Lung (tissue), 16 donors: ENCODE results near the gene PLEK. TPM values are rescaled to one million over a fixed set of nuclear protein-coding genes. Genes with fewer than 3 reads are reported as not detected.
A peak's percentile ranks its signal among the peaks of the same experiment; 100 is the strongest.

ENCODE experiments used
- ATAC-seq: fragments of 200-7000 bp; cut with Tn5 transposase; one replicate; pipeline ENCODE4 v1.9.1; 2020; ENCODE audit warnings: moderate number of reproducible peaks; ENCODE audit not compliant: insufficient read depth, low FRiP score
- DNase-seq, 3 donors: peaks; one replicate each; pipeline ENCODE4 v3.0.0-alpha.2; 2013 to 2017
- H3K27ac ChIP-seq, 2 donors: one replicate each; pipeline ENCODE4 v1.5.1; 2013; ENCODE audit warnings: mild to moderate bottlenecking in 2 of 2, moderate library complexity in 2 of 2, control low read depth in 1 of 2, inconsistent platforms in 1 of 2, low read depth in 1 of 2, low read length in 1 of 2
- H3K27me3 ChIP-seq, 3 donors: one replicate each; pipeline ENCODE4 v1.5.1; 2013; ENCODE audit warnings: low read length in 2 of 3; ENCODE audit not compliant: control insufficient read depth in 3 of 3, insufficient read depth in 3 of 3
- H3K36me3 ChIP-seq, 4 donors: one replicate each; pipeline ENCODE4 v1.5.1; 2013; ENCODE audit warnings: low read length in 4 of 4, mild to moderate bottlenecking in 1 of 4, moderate library complexity in 1 of 4; ENCODE audit not compliant: control insufficient read depth in 4 of 4, insufficient read depth in 4 of 4
- H3K4me1 ChIP-seq, 5 donors: one replicate each; pipeline ENCODE4 v1.5.1; 2013; ENCODE audit warnings: low read length in 5 of 5, mild to moderate bottlenecking in 2 of 5, moderate library complexity in 1 of 5; ENCODE audit not compliant: control insufficient read depth in 5 of 5, insufficient read depth in 5 of 5
- H3K4me3 ChIP-seq: one replicate; pipeline ENCODE4 v1.5.1; 2013; ENCODE audit warnings: mild to moderate bottlenecking, control low read depth, moderate library complexity
- H3K9ac ChIP-seq, 2 donors: one replicate each; pipeline ENCODE4 v1.5.1; 2013; ENCODE audit warnings: low read length in 2 of 2, control low read depth in 1 of 2; ENCODE audit not compliant: insufficient read depth in 1 of 2
- H3K9me3 ChIP-seq, 4 donors: one replicate each; pipeline ENCODE4 v1.5.1; 2013; ENCODE audit warnings: low read length in 3 of 4, mild to moderate bottlenecking in 1 of 4, moderate library complexity in 1 of 4; ENCODE audit not compliant: control insufficient read depth in 4 of 4, insufficient read depth in 3 of 4
- WGBS, 2 donors: extraction: QIAGEN DNeasy Blood & Tissue Kit; methylation state at CpG; one replicate each; pipeline ENCODE4 v1.1.7; 2013; 5-methylcytosine and 5-hydroxymethylcytosine counted together
- long read RNA-seq, 5 donors: transcript quantifications; one replicate each; lab custom pipeline, GENCODE V29; 2026
- polyA plus RNA-seq, 2 donors: library from polyadenylated mRNA; stranded (reverse); fragments of 200-250 nt; gene quantifications; one replicate each; pipeline ENCODE4 v1.2.1, GENCODE V29; 2013
- total RNA-seq, 2 donors: library from RNA; depleted of rRNA in 1 of 2; stranded (reverse); fragments of >200 nt in 1 of 2; gene quantifications; one replicate each; pipeline ENCODE4 v1.2.1, GENCODE V29; 2014 to 2021
- TF ChIP-seq, protein P1 (sequence below): IDR thresholded peaks from 2 replicates; pipeline ENCODE4 v1.5.1; 2012; ENCODE audit warnings: mild to moderate bottlenecking; ENCODE audit errors: control extremely low read depth, extremely low read depth
- donor health status: control.
- donor health status: control.
- donor health status: Bipolar disorder and iron deficiency.
- donor health status: healthy.
- donor health status: DM: yes; HTN: yes; CAD: no.

PLEK gene, protein sequence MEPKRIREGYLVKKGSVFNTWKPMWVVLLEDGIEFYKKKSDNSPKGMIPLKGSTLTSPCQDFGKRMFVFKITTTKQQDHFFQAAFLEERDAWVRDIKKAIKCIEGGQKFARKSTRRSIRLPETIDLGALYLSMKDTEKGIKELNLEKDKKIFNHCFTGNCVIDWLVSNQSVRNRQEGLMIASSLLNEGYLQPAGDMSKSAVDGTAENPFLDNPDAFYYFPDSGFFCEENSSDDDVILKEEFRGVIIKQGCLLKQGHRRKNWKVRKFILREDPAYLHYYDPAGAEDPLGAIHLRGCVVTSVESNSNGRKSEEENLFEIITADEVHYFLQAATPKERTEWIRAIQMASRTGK
- total RNA-seq (10 to 100 TPM; 25.9 to 29.0 TPM), polyA plus RNA-seq (100 to 1,000 TPM in 1 of 2 donors, 1 to 10 TPM in 1; 8.2 to 181 TPM)
- long read RNA-seq, donor 1, partial matches to known transcripts = 0 of 2 reads
- long read RNA-seq, donor 1, other reads (novel, unspliced or antisense) = 0 of 2 reads
- long read RNA-seq, donor 2, partial matches to known transcripts = 0 of 1 reads
- long read RNA-seq, donor 2, other reads (novel, unspliced or antisense) = 0 of 1 reads
- long read RNA-seq, donor 3 = 0 reads
- long read RNA-seq, donor 4, partial matches to known transcripts = 0 of 1 reads
- long read RNA-seq, donor 4, other reads (novel, unspliced or antisense) = 0 of 1 reads
- long read RNA-seq, donor 5, partial matches to known transcripts = 0 of 2 reads
- long read RNA-seq, donor 5, other reads (novel, unspliced or antisense) = 0 of 2 reads

DNA sequence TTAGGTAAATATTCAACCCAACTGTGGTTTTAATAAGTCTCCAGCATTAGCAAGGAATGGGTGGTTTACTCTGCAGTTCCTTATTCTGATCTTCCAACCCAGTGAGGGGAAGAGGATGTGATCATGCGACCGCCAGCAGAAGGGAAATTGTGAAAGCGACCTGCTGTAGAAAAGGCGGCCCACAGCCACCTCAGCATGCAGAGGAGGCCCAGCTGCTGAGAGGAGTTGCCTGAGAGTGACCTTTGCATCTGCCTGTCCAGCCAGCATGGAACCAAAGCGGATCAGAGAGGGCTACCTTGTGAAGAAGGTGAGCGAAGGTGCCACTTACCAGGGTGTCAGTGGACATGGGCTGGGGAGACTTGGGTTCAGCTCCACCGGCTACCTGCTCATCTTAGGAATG, at the start of gene PLEK:
TSS of gene PLEK (plus strand) at position 196 of the 400 bp plus-strand sequence. CDS start at position 266, 70 bp downstream.
- Histone ChIP-seq H3K9me3 (peaks cover 0 to 2% (median 0%) of the 10 kb centered on the region in 4 donors), H3K4me1 (no peaks in the 10 kb centered on the region), H3K27me3 (no peaks in the 10 kb centered on the region), H3K27ac (peak within 1 kb of the TSS in 1 of 2 donors; percentile 76), H3K4me3 (no peak within 1 kb of the TSS), H3K36me3 (no peaks in the 10 kb centered on the region), H3K9ac (no peak within 1 kb of the TSS)
- peak in 1 of 3 donors; percentile 17 for DNase-seq
- WGBS, 2 donors = 31 to 64% methylated on average over 7 of the region's 7 CpGs
- TF ChIP-seq, protein P1, sequence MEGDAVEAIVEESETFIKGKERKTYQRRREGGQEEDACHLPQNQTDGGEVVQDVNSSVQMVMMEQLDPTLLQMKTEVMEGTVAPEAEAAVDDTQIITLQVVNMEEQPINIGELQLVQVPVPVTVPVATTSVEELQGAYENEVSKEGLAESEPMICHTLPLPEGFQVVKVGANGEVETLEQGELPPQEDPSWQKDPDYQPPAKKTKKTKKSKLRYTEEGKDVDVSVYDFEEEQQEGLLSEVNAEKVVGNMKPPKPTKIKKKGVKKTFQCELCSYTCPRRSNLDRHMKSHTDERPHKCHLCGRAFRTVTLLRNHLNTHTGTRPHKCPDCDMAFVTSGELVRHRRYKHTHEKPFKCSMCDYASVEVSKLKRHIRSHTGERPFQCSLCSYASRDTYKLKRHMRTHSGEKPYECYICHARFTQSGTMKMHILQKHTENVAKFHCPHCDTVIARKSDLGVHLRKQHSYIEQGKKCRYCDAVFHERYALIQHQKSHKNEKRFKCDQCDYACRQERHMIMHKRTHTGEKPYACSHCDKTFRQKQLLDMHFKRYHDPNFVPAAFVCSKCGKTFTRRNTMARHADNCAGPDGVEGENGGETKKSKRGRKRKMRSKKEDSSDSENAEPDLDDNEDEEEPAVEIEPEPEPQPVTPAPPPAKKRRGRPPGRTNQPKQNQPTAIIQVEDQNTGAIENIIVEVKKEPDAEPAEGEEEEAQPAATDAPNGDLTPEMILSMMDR = no peak
- ATAC-seq = peak; percentile 29

DNA sequence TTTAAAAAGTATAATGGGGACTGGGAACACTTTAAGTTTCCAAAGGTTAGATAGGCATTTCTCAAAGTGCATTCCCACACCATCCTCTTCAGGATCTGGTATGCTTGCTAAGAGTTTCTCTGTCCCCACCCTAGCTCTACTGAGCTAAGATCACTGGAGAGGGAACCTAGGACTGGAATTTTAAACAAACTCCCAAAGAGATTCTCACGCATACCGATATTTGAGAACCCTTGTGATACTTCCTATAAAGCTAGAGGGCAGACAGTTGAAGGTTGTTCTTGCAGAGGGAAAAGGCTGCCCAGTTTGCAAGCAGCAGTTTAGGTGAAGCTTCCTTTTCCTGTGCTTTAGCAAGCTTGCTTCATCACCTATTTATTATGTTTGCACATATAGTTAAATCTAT, 49.0 kb upstream of the PLEK start:
- Histone ChIP-seq H3K9ac (no peak overlapping the region), H3K4me1 (peaks cover 0 to 12% (median 0%) of the 10 kb centered on the region in 5 donors), H3K4me3 (no peak overlapping the region), H3K9me3 (no peaks in the 10 kb centered on the region), H3K36me3 (peaks cover 0 to 12% (median 4%) of the 10 kb centered on the region in 4 donors), H3K27ac (no peak overlapping the region), H3K27me3 (peaks cover 0 to 16% (median 0%) of the 10 kb centered on the region in 3 donors)
- ATAC-seq (no peak), DNase-seq (no peak)
- TF ChIP-seq, protein P1 = no peak
- 49 to 52% methylated on average over 2 of the region's 2 CpGs for WGBS, 2 donors

DNA sequence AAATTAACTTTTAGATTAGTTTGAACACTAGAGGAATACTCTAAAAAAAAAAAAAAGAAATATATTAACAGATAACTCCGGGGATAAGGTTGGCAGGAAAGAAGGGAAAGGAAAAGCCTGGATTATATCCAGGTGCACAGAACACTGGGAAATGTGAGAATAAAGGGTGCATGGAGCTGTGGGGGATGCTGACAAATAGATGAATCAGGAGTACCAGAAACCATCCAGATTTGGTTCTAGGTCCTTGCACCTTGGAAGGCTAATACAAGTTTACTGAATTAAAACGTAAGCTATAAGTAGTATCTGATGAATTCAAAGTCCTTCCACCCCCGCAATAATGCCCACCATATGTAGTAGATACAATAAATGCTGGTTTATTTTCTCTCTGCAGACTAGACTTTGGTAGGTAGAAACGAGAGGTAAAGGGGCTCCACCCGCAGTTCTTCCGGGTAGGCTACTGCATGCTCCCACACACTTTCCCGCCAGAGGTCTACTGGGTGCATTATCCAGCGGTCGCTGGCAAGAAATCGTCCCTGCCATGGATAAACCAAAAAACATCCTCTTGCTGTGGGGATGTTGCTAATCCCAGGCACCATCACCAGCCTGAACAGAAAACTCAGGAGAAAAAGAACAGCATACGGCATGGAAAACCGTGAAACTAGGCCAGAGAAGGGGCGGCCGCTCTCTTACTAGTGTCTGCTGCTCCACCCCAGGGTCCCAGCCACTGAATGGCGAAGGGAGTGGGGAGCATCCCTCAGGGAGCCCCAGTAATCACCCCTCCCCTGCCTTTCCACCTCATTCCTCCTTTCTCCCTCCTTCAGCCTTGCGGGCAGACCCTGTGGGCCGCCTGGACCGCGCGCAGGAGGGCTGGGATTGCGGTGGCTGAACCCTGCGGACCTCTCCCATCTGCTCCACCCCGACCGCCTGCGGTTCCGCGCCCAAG, 46.8 kb upstream of the PLEK start:
- H3K9me3 ChIP-seq = no peaks in the 10 kb centered on the region
- H3K36me3 ChIP-seq = peaks cover 0 to 12% (median 4%) of the 10 kb centered on the region in 4 donors
- ATAC-seq (no peak), DNase-seq (peak; percentile 25 to 48 (median 41))
- TF ChIP-seq, protein P1 = no peak
- peak overlapping the region; percentile 74 for H3K4me3 ChIP-seq
- peak overlapping the region; percentile 91 to 93 for H3K27ac ChIP-seq
- H3K27me3 ChIP-seq = peaks cover 0 to 21% (median 0%) of the 10 kb centered on the region in 3 donors
- WGBS, 2 donors = 35 to 56% methylated on average over 27 of the region's 27 CpGs
- H3K4me1 ChIP-seq = peaks cover 0 to 12% (median 0%) of the 10 kb centered on the region in 5 donors
- H3K9ac ChIP-seq = peak overlapping the region; percentile 12 to 92
